Testis (tissue), 2 donors: ENCODE results near the gene ADAMTS13.
"Not testable (repeated sequence)": the region's sequence is repeated elsewhere in the genome, so short reads cannot be mapped to it uniquely, and the experiment has no call there.

Source experiments
- CTCF ChIP-seq, 3 experiments: fragments of 450-650 bp in 2 of 3; fragments of 200-600 bp in 1 of 3; sonication (generic) in 1 of 3; IDR thresholded peaks; one replicate each; pipeline ENCODE4 v1.5.1; 2016 to 2019; ENCODE audit warnings: antibody characterized with exemption in 3 of 3, mild to moderate bottlenecking in 2 of 3, moderate library complexity in 1 of 3
- POLR2A ChIP-seq: fragments of 450-650 bp; IDR thresholded peaks from one replicate; pipeline ENCODE4 v1.6.1; 2017; ENCODE audit warnings: antibody characterized with exemption, mild to moderate bottlenecking, moderate library complexity

- TF ChIP-seq CTCF (IDR thresholded peaks at IDR 0.05); POLR2A: not testable (repeated sequence)
Measured at GRCh38 chr9:133391449-133391848, 30.7 kb upstream of the ADAMTS13 start.
